Measurements from ENCODE around the gene MED15.
"Not testable (repeated sequence)": the region's sequence is repeated elsewhere in the genome, so short reads cannot be mapped to it uniquely, and the experiment has no call there.

Gene MED15

GRCh38 chr22:20584029-20584871 is 76.8 kb downstream of the MED15 start:
- no peak for DNase-seq

- DNase-seq: no peak
Measured at GRCh38 chr22:20584872-20585638, 77.6 kb downstream of the MED15 start.

- DNase-seq: no peak
Measured at GRCh38 chr22:20585639-20586402, 78.4 kb downstream of the MED15 start.

- no peak for DNase-seq
Measured at GRCh38 chr22:20586403-20586745, 79.0 kb downstream of the MED15 start.

- DNase-seq: no peak
Measured at GRCh38 chr22:20587206-20587958, 80.0 kb downstream of the MED15 start.

GRCh38 chr22:20588092-20588842 is 80.9 kb downstream of the MED15 start:
- no peak for DNase-seq

- no peak for DNase-seq
Measured at GRCh38 chr22:20588843-20589581, 81.6 kb downstream of the MED15 start.

- no peak for DNase-seq
Measured at GRCh38 chr22:20589614-20590476, 82.4 kb downstream of the MED15 start.

GRCh38 chr22:20590477-20591294 is 83.3 kb downstream of the MED15 start:
- no peak for DNase-seq

- DNase-seq: peak; percentile 42
Measured at GRCh38 chr22:20591295-20591645, 83.9 kb downstream of the MED15 start.

GRCh38 chr22:20591660-20592310 is 84.4 kb downstream of the MED15 start:
- peak; percentile 49 for DNase-seq

GRCh38 chr22:20594038-20594437 is 86.6 kb downstream of the MED15 start:
- DNase-seq: not testable (repeated sequence)

GRCh38 chr22:20594486-20594885 is 87.1 kb downstream of the MED15 start:
- DNase-seq: not testable (repeated sequence)

- no peak for DNase-seq
Measured at GRCh38 chr22:20595461-20595860, 88.1 kb downstream of the MED15 start.

- no peak for DNase-seq
Measured at GRCh38 chr22:20599117-20599516, 91.7 kb downstream of the MED15 start.

- DNase-seq: no peak
Measured at GRCh38 chr22:20600137-20600673, 92.8 kb downstream of the MED15 start.

- DNase-seq: no peak
Measured at GRCh38 chr22:20601308-20601707, 93.9 kb downstream of the MED15 start.

- DNase-seq: no peak
Measured at GRCh38 chr22:20602609-20603164, 95.3 kb downstream of the MED15 start.

Data from right kidney (tissue), 1 donor.